ENCODE results near the gene LRRC46. TPM values are rescaled to one million over a fixed set of nuclear protein-coding genes. Genes with fewer than 3 reads are reported as not detected.

The LRRC46 gene
- total RNA-seq, 1 donor from 2014 or later: 0.38 TPM

DNA sequence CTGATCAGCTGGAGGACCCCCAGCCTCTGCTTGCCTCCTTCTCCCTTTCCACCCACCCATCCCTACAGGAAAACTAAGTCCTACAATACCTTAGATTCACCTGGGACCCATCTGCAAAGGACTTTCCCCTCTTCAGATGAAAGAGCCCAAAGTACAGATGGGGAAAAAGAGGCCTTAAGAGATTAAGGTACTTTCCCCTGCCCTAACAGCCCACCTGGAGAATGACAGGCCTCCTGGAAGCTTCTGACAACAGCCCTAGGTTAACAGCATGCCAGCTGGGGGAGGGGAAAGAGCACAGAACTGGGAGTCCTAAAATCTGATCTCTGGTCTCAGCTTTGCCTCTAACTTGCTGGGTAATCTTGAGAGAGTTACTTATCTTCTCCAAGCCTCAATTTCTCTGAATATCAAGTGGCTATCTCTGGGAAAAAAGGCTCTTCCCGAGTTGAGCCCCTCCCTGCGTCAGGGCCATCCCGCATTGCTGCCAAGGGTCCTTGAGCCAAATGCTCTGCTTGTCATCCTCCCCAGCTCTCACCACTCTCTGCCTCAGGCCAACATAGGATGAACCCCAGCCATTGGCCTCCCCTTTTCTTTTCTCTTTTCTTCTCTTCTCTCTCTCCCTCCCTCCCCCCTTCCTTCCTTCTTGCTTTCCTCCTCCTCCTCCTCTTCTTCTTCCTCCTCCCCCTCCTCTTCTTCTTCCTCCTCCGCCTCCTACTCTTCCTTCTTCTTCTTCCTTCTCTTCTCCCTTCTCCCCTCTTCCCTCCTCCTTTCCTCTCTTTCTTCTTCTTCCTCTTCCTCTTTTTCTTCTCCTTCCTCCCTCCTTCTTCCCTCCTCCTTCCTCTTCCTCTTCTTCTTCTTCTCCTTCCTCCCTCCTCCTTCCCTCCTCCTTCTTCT is 42.0 kb downstream of the LRRC46 start:
- DNase-seq (ENCODE audit: low read depth): no peak

DNA sequence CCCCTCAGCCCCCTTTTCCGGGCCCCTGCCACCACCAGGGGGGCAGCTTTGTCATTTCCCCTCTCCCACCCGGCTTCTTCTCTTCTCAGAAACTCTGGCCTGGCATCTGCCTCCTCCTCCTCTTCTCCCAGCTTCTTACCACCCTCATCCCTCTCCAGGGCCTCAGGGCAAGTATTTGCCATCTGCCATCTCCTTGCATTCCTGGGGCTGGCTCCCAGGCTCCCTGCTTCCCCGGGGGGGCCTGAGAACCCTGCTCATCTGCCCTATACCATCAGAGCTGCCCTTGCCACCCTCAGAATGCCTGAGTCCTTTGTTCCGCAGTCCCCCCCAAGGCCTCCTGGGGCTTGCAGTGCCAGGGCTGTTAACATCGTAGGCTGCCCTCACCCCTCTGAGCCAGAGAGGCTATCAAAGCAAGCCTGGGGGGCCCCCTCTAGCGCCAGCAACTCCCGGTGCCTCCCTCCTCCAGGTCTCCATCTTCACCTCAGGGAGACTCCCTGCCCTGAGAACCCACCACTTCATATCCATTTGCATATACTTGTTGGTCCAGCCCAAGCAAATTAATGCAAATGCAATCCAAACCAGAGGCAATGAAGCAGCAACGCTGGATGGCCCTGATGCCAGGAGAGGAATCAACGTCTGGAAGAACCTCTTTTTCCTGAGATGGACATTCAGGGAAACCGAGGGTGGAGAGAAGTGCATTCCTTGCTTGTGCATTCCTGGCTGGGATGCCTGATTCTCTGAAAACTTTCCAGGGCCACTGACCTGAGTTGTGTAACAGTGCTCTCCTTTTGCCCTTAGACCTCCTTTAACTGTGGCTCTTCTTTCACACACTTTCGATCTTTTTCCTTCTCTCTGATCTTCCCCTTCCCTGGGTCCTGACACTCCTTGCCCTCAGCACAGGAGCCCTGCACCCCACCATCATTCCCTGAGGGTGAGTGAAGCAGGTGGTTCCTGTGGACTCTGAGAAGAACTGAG is 43.8 kb downstream of the LRRC46 start:
- H3K4me3 ChIP-seq (ENCODE audit: low read depth, low read length): no peak overlapping the region
- DNase-seq (ENCODE audit: low read depth): no peak
- H3K36me3 ChIP-seq (ENCODE audit: control insufficient read depth, insufficient read depth, low read length): no peaks in the 10 kb centered on the region
- H3K27me3 ChIP-seq (ENCODE audit: control insufficient read depth, insufficient read depth, low read length): peaks cover 27% of the 10 kb centered on the region
- TF ChIP-seq, protein P1, sequence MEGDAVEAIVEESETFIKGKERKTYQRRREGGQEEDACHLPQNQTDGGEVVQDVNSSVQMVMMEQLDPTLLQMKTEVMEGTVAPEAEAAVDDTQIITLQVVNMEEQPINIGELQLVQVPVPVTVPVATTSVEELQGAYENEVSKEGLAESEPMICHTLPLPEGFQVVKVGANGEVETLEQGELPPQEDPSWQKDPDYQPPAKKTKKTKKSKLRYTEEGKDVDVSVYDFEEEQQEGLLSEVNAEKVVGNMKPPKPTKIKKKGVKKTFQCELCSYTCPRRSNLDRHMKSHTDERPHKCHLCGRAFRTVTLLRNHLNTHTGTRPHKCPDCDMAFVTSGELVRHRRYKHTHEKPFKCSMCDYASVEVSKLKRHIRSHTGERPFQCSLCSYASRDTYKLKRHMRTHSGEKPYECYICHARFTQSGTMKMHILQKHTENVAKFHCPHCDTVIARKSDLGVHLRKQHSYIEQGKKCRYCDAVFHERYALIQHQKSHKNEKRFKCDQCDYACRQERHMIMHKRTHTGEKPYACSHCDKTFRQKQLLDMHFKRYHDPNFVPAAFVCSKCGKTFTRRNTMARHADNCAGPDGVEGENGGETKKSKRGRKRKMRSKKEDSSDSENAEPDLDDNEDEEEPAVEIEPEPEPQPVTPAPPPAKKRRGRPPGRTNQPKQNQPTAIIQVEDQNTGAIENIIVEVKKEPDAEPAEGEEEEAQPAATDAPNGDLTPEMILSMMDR (IDR thresholded peaks at IDR 0.05; ENCODE audit: insufficient read depth, low read length, poor library complexity, severe bottlenecking): no peak

More for the DNA sequence above, 42.0 kb downstream of the LRRC46 start:
- Histone ChIP-seq H3K27me3 (ENCODE audit: control insufficient read depth, insufficient read depth, low read length) (peaks cover 31% of the 10 kb centered on the region), H3K36me3 (ENCODE audit: control insufficient read depth, insufficient read depth, low read length) (no peaks in the 10 kb centered on the region), H3K4me3 (ENCODE audit: low read depth, low read length) (no peak overlapping the region)
- TF ChIP-seq, protein P1 (IDR thresholded peaks at IDR 0.05; ENCODE audit: insufficient read depth, low read length, poor library complexity, severe bottlenecking): no peak

DNA sequence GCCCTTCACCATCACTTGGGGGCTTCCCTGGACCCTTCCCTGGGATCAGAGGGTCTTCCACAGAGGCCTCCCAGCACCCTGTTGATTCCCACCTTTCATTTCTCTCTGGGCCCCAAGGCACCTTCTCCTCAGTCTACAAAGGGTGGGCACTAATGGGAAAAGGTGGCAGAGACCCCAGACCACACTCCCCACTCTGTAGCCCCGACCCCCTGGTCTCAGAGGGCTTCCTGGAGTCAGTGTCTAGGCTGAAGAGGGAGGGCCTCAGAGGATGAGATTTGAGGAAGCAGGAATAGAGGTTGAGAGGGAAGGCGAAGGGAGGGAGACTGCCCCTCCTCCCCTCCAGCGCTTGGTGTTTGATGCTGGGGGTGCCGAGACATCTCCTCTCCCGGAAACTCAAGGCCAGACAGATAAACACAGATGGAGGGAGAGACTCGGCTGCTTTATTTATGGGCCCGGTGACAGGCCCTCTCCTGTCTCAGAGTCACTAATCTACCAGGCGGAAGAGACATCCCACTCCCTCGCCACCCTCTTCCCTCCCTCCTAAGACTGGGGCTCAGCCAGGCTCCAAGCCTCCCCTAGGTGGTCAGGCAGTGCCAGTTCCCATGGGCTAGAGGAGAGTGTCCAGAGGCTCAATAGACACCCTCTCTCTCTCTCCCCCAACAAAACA is 46.0 kb downstream of the LRRC46 start:
- DNase-seq (ENCODE audit: low read depth): no peak
- Histone ChIP-seq H3K36me3 (ENCODE audit: control insufficient read depth, insufficient read depth, low read length) (no peaks in the 10 kb centered on the region), H3K27me3 (ENCODE audit: control insufficient read depth, insufficient read depth, low read length) (peaks cover 13% of the 10 kb centered on the region), H3K4me3 (ENCODE audit: low read depth, low read length) (no peak overlapping the region)
- TF ChIP-seq, protein P1 (IDR thresholded peaks at IDR 0.05; ENCODE audit: insufficient read depth, low read length, poor library complexity, severe bottlenecking): no peak

DNA sequence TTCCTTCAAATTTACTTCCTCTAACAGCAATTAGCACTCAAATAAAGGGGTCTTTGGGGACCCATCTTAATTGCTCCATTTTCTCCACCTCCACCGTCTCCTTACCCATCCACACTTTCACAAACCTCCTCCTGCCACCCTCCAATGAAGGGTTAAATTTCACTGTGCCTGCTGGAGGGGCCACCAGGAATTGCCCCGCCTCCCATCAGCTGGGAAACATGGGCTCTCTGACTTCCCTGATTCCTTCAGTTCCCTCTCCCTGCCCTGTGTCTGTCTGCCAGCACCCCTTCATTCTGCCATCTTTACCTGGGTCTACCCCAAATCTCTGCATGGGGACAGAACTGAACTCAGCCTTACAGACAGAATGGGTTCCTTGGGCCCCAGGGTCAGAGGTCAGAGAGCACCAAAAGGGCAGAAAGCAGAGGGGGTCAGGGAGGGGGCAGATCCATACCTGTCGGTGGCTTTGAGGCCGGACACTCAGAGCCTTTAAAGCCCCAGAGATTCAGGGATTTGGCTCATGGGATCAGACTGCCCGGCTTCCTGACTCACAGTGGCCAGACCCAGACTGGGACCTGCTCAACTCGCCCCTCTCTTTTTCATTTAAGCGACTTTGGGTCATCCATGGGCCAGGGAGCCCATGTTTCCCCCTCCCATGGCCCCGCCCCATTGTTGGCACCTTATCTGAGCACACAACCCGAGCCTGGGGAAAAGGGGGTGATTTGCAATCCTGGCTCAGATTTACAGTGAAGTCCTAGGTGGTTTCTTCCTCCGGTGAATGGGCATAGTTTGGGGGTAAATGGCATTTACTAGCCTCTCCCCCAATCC is 46.9 kb downstream of the LRRC46 start:
- H3K27me3 ChIP-seq (ENCODE audit: control insufficient read depth, insufficient read depth, low read length): peaks cover 8% of the 10 kb centered on the region
- no peak overlapping the region for H3K4me3 ChIP-seq (ENCODE audit: low read depth, low read length)
- no peaks in the 10 kb centered on the region for H3K36me3 ChIP-seq (ENCODE audit: control insufficient read depth, insufficient read depth, low read length)
- TF ChIP-seq, protein P1 (IDR thresholded peaks at IDR 0.05; ENCODE audit: insufficient read depth, low read length, poor library complexity, severe bottlenecking): no peak
- DNase-seq (ENCODE audit: low read depth): no peak

DNA sequence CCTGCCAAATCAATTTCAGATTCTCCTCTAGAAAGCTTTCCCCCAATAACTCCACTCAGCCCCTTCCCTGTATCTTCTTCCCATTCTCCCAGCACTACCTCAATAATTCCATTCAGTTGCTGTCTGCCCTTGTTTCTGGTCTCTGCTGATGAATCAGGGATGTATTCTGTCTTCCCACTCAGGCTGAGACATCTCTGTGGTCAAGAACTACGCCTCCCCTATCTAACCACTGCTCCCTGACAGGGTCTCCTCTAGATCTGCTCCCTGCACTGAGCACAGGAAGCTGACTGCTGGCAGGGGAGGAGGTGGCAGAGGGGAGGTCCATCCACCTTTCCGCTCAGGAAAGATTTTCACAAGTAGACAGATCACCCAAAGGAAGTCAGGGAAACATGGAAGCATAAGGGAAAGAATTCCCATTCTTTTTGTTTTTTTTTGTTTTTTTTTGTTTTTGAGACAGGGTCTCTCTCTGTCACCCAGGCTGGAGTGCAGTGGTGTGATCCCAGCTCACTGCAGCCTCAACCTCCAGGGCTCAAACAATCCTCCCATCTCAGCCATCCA is 47.6 kb downstream of the LRRC46 start:
- peak; percentile 47 for DNase-seq (ENCODE audit: low read depth)
- Histone ChIP-seq H3K27me3 (ENCODE audit: control insufficient read depth, insufficient read depth, low read length) (peaks cover 2% of the 10 kb centered on the region), H3K4me3 (ENCODE audit: low read depth, low read length) (no peak overlapping the region), H3K36me3 (ENCODE audit: control insufficient read depth, insufficient read depth, low read length) (no peaks in the 10 kb centered on the region)
- TF ChIP-seq, protein P1 (IDR thresholded peaks at IDR 0.05; ENCODE audit: insufficient read depth, low read length, poor library complexity, severe bottlenecking): no peak

Data from kidney epithelial cell (primary cell).